GM12873 (cell line): Measurements from ENCODE around the gene TMEM123.

Source experiments
- TF ChIP-seq, protein P1 (sequence below): IDR thresholded peaks from 2 replicates; pipeline ENCODE4 v1.5.1; 2012; ENCODE audit warnings: low read depth, mild to moderate bottlenecking, moderate library complexity, low read length, control low read depth; ENCODE audit not compliant: insufficient read depth; ENCODE audit errors: missing control alignments

Gene TMEM123

DNA sequence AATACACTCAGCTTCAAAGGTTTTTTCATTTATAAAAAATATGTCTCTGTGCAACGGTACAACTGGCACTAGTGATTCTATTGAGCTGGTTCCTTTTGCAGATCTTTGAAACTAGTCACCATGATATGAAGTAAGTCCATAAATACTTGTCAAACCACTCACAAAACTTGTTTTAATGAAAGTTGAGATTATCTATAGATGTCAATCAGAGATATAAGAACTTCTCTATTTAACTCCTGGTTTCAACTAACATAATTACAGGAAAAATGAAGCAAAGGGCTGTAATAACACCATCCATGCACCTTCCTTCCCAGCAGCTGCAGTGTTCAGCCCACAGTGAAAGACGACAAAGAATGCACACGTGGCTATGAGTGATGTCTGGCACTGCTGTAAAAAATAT lies 44.7 kb downstream of the TMEM123 start:
- TF ChIP-seq, protein P1, sequence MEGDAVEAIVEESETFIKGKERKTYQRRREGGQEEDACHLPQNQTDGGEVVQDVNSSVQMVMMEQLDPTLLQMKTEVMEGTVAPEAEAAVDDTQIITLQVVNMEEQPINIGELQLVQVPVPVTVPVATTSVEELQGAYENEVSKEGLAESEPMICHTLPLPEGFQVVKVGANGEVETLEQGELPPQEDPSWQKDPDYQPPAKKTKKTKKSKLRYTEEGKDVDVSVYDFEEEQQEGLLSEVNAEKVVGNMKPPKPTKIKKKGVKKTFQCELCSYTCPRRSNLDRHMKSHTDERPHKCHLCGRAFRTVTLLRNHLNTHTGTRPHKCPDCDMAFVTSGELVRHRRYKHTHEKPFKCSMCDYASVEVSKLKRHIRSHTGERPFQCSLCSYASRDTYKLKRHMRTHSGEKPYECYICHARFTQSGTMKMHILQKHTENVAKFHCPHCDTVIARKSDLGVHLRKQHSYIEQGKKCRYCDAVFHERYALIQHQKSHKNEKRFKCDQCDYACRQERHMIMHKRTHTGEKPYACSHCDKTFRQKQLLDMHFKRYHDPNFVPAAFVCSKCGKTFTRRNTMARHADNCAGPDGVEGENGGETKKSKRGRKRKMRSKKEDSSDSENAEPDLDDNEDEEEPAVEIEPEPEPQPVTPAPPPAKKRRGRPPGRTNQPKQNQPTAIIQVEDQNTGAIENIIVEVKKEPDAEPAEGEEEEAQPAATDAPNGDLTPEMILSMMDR, result no peak

DNA sequence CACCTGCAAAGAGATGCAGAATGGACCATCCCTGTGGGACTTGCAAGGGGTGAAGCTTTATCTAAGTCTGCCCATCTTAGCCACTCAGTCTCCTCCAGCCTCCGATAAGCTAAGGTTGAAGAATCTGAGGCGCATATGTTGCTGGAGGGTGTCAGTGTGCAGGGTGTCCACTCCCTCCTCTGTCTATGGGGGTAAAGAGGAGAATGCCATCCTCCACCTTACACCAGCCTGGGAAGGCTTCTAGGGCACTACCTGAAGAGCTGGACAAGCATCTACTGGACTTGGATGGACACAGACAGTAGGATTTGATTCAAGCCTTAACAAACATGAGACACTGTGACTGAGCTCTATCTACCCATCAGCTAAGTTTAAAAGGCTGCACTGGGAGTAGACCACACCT lies 46.5 kb downstream of the TMEM123 start:
- TF ChIP-seq, protein P1, result no peak

DNA sequence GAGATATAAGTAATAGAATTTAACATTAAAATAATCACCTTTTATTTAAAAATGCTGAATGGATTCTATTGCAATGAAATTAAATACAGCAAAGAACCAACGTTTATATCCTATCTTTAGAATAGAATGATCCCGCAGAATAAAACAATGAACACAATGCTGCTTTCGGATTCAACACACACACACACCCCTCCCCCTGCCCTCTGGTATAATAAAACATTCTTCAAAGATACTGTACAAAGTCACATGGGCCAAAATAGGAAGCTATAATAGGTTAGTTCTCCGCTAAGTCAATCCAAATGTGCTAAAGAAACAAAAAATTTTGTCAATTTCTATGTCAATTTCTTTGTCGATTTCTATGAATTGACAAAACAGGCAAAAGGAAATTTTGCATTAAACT lies 47.1 kb downstream of the TMEM123 start:
- TF ChIP-seq, protein P1, result no peak

- TF ChIP-seq, protein P1, result no peak
Measured at GRCh38 chr11:102402548-102402947, 50.0 kb downstream of the TMEM123 start.

GRCh38 chr11:102401905-102402304 lies 50.7 kb downstream of the TMEM123 start:
- TF ChIP-seq, protein P1, result no peak

- TF ChIP-seq, protein P1, result no peak
Measured at GRCh38 chr11:102400603-102401002, 52.0 kb downstream of the TMEM123 start.

DNA sequence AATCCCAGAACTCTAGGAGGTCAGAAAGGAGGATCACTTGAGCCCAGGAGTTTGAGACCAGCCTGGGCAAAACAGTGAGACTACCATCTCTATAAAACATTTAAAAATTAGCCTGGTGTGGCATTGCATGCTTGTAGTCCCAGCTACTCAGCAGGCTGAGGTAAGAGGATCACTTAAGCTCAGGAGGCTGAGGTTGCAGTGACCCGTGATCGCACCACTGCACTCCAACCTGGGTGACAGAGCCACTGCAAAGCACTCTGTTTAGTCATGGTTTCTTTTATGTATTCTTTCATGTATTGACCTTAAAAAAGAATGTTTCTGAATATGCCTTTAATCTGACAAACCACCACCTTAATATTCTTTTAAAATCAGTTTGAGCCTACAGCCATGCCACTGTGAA lies 53.4 kb downstream of the TMEM123 start:
- TF ChIP-seq, protein P1, result no peak

DNA sequence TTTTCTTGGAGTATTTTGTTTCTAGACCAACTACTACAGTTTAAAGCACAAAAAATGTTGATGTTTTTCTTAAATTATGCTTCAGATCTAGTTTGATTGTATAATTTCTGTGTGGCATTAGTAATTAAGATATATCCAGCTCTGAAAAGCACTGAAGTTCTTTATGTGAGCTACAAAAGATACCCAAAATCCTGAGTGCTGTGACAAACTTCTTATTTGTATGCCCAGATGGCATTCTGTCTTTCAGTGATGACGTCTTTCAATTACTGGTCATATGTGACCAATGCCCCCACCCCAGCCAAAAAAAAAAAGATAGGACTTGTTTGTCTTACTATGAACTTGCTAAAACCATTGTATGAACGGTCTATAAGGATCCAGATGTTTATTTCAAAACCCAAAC lies 54.3 kb downstream of the TMEM123 start:
- TF ChIP-seq, protein P1, result no peak
